Stomach (tissue), 4 donors: Measurements from ENCODE around the gene TFAP2B.

Experiments
- CTCF ChIP-seq, 7 experiments: fragments of 450-650 bp in 4 of 7; fragments of 200-600 bp in 3 of 7; sonication (generic) in 3 of 7; IDR thresholded peaks; one replicate each; pipeline ENCODE4 v1.5.1; 2016 to 2019; ENCODE audit warnings: antibody characterized with exemption in 7 of 7, control low read depth in 2 of 7, mild to moderate bottlenecking in 1 of 7
- EP300 ChIP-seq: sonication (generic); formaldehyde crosslinking; IDR thresholded peaks from one replicate; pipeline ENCODE4 v1.6.1; 2017; ENCODE audit warnings: antibody characterized with exemption
- POLR2A ChIP-seq, 4 donors: fragments of 450-650 bp; IDR thresholded peaks; one replicate each; pipeline ENCODE4 v1.6.1; 2016; ENCODE audit warnings: antibody characterized with exemption in 4 of 4, control low read depth in 2 of 4, mild to moderate bottlenecking in 1 of 4, moderate library complexity in 1 of 4
- POLR2AphosphoS5 ChIP-seq, 3 donors: sonication (generic); formaldehyde crosslinking; IDR thresholded peaks; one replicate each; pipeline ENCODE4 v1.6.1; 2016; ENCODE audit warnings: antibody characterized with exemption in 3 of 3

- TF ChIP-seq POLR2AphosphoS5 (IDR thresholded peaks at IDR 0.05): no peak
- TF ChIP-seq CTCF (IDR thresholded peaks at IDR 0.05): no peak
- TF ChIP-seq POLR2A (IDR thresholded peaks at IDR 0.05): no peak
- no peak for TF ChIP-seq EP300
Measured at GRCh38 chr6:50822078-50822476, 3.4 kb downstream of the TFAP2B start.
